HepG2 (cell line): ENCODE results near the gene PPIP5K2. TPM values are rescaled to one million over a fixed set of nuclear protein-coding genes. Genes with fewer than 3 reads are reported as not detected.

Experiments used
- ATAC-seq: fragments of 200-7000 bp; cut with Tn5 transposase; 3 replicates; pipeline ENCODE4 v1.9.1; 2020; ENCODE audit warnings: mild to moderate bottlenecking, moderate library complexity
- BruUV-seq: library from RNA; stranded (reverse); fragments of 400-500 nt; replicated peaks from 2 replicates; lab custom pipeline; 2021; lab: Mats Ljungman, UMichigan
- CTCF ChIA-PET: fragments of 300-600 bp; formaldehyde crosslinking; extraction: SDS; loops from one replicate; lab custom pipeline; 2021; ENCODE audit warnings: low total read pairs, inconsistent platforms, low intra/inter-chr PET ratio; lab: Yijun Ruan, JAX
- POLR2A ChIA-PET: fragments of 350-600 bp; sonication (Branson Sonifier 250); formaldehyde crosslinking; loops from one replicate; lab custom pipeline; 2020; ENCODE audit warnings: antibody characterized with exemption, inconsistent platforms; lab: Yijun Ruan, JAX
- DNase-seq: peaks from one replicate; pipeline ENCODE4 v3.0.0-alpha.2; 2015; ENCODE audit warnings: low spot score
- FAIRE-seq: peaks from 3 replicates; lab custom pipeline; 2011; peaks lifted over from hg19 to GRCh38; lab: Jason Lieb, UNC
- H2AFZ ChIP-seq: one replicate; pipeline ENCODE4 v1.6.1; 2011; ENCODE audit warnings: low read length, inconsistent platforms
- H3K27ac ChIP-seq: fragments of 300-600 bp; 3 replicates; pipeline ENCODE4 v1.8.0; 2011; ENCODE audit warnings: mixed run types, mild to moderate bottlenecking, mixed read lengths, low read length, inconsistent platforms; ENCODE audit not compliant: insufficient read depth; ENCODE audit errors: extremely low read length
- H3K27me3 ChIP-seq, 2 experiments: fragments of 200-600 bp in 1 of 2; 2 replicates in 1 of 2; 3 replicates in 1 of 2; pipeline versions ENCODE4 v1.6.0 to v1.8.0; 2011; ENCODE audit warnings: low read length in 2 of 2, mild to moderate bottlenecking in 2 of 2, moderate library complexity in 2 of 2, inconsistent platforms in 1 of 2; ENCODE audit not compliant: insufficient read depth in 2 of 2, control insufficient read depth in 1 of 2
- H3K36me3 ChIP-seq, 2 experiments: fragments of 200-600 bp in 1 of 2; replicated peaks in 1 of 2; 2 replicates in 1 of 2; 3 replicates in 1 of 2; pipeline versions ENCODE4 v1.5.1 to v1.8.0; 2011; ENCODE audit warnings: low read length in 2 of 2, inconsistent platforms in 1 of 2; ENCODE audit not compliant: insufficient read depth in 2 of 2, control insufficient read depth in 1 of 2
- H3K4me1 ChIP-seq: 2 replicates; pipeline ENCODE4 v1.5.1; 2012; ENCODE audit warnings: low read length, inconsistent platforms; ENCODE audit not compliant: insufficient read depth
- H3K4me2 ChIP-seq: 2 replicates; pipeline ENCODE4 v1.6.0; 2011; ENCODE audit warnings: low read depth, low read length, inconsistent platforms
- H3K4me3 ChIP-seq, 3 experiments: fragments of 200-600 bp in 1 of 3; sonication (generic), shearing (Covaris generic) in 1 of 3; replicated peaks in 1 of 3; 2 replicates each; pipeline ENCODE4 v1.5.1; 2011 to 2016; ENCODE audit warnings: low read length in 3 of 3, inconsistent platforms in 2 of 3, low read depth in 2 of 3, mild to moderate bottlenecking in 2 of 3, control low read depth in 1 of 3, mixed read lengths in 1 of 3; ENCODE audit not compliant: insufficient read depth in 1 of 3
- H3K79me2 ChIP-seq: one replicate; pipeline ENCODE4 v1.6.1; 2011; ENCODE audit warnings: low read length, inconsistent platforms; ENCODE audit not compliant: insufficient read depth
- H3K9ac ChIP-seq: 2 replicates; pipeline ENCODE4 v1.6.0; 2011; ENCODE audit warnings: mild to moderate bottlenecking, low read depth, low read length, inconsistent platforms; ENCODE audit not compliant: insufficient read depth
- H3K9me3 ChIP-seq: 2 replicates; pipeline ENCODE4 v1.5.1; 2012; ENCODE audit warnings: mild to moderate bottlenecking, low read length
- H4K20me1 ChIP-seq: 2 replicates; pipeline ENCODE4 v1.6.0; 2011; ENCODE audit warnings: inconsistent platforms, mild to moderate bottlenecking, low read length, moderate library complexity; ENCODE audit not compliant: insufficient read depth
- MAFF ChIP-seq: IDR thresholded peaks from 2 replicates; pipeline ENCODE4 v1.6.1; 2011; ENCODE audit warnings: low read depth, low read length, improper control_type of control experiment
- PRDM10 ChIP-seq: sonication (generic); formaldehyde crosslinking; IDR thresholded peaks from 2 replicates; pipeline ENCODE4 v1.4.0; 2020; ENCODE audit warnings: low read depth, missing genetic modification reagents
- TSC22D2 ChIP-seq: sonication (generic); formaldehyde crosslinking; IDR thresholded peaks from 2 replicates; pipeline ENCODE4 v1.5.1; 2020; ENCODE audit warnings: missing genetic modification reagents, mild to moderate bottlenecking, borderline replicate concordance
- ZNF143 ChIP-seq: sonication (generic); formaldehyde crosslinking; IDR thresholded peaks from 2 replicates; pipeline ENCODE4 v1.4.0; 2020; ENCODE audit warnings: missing genetic modification reagents
- ZNF180 ChIP-seq: sonication (generic); formaldehyde crosslinking; IDR thresholded peaks from 2 replicates; pipeline ENCODE4 v1.4.0; 2020; ENCODE audit warnings: low read depth, missing genetic modification reagents, borderline replicate concordance
- ZNF30 ChIP-seq: sonication (generic); formaldehyde crosslinking; IDR thresholded peaks from 2 replicates; pipeline ENCODE4 v1.5.0; 2020; ENCODE audit warnings: mild to moderate bottlenecking, missing genetic modification reagents
- ZNF790 ChIP-seq: sonication (generic); formaldehyde crosslinking; IDR thresholded peaks from 2 replicates; pipeline ENCODE4 v1.8.0; 2022; ENCODE audit warnings: missing genetic modification reagents, mild to moderate bottlenecking, borderline replicate concordance
- WGBS: methylation state at CpG from one replicate; pipeline ENCODE4 v1.1.6; 2017; ENCODE audit warnings: low lambda C conversion rate; 5-methylcytosine and 5-hydroxymethylcytosine counted together
- in situ Hi-C: cut with HindIII; loops from 2 replicates; pipeline ENCODE4 v1.10.0; 2017; ENCODE audit warnings: low pct_unique_long_range_greater_than_20kb; ENCODE audit not compliant: extremely low pct_ligation_motif_present
- intact Hi-C: fragments of 100-400 bp; cut with micrococcal nuclease; formaldehyde crosslinking; loops from one replicate; pipeline ENCODE4 v1.10.0; 2022; ENCODE audit not compliant: unreplicated experiment
- polyA plus RNA-seq, 8 experiments: library from polyadenylated mRNA; depleted of rRNA in 3 of 8; stranded (reverse) in 7 of 8; unstranded in 1 of 8; fragments of >200 nt; fragmentation: Illumina TruSeq in 4 of 8; extraction: Trizol in 4 of 8; gene quantifications; 2 replicates each; pipeline versions ENCODE4 v1.2.1 to v1.2.3, GENCODE V29; 2011 to 2016; ENCODE audit warnings: low read depth in 4 of 8, missing spikeins in 1 of 8, mixed read lengths in 1 of 8; ENCODE audit not compliant: insufficient read depth in 1 of 8
- total RNA-seq, 5 experiments: library from RNA; depleted of rRNA; stranded (reverse); fragments of >200 nt; fragmentation: Illumina TruSeq; extraction: Trizol; gene quantifications; 2 replicates each; pipeline ENCODE4 v1.2.3, GENCODE V29; 2016; ENCODE audit warnings: low read depth in 1 of 5

Gene PPIP5K2
- total and polyA plus RNA-seq, 2 of the 13 experiments (the other 11 are each of a cell fraction or from before 2014, with no cell fraction given), result 19.7 to 45.6 TPM

- H4K20me1 ChIP-seq, result no peaks in the 10 kb centered on the region
- H3K4me3 ChIP-seq, result no peak overlapping the region
- in situ Hi-C loops, result no loop called here
- H2AFZ ChIP-seq, result no peak overlapping the region
- ChIA-PET POLR2A (no interaction called here), CTCF (no interaction called here)
- H3K4me2 ChIP-seq, result no peak overlapping the region
- WGBS, result 61% methylated on average over 2 of the region's 2 CpGs
- H3K27ac ChIP-seq, result no peak overlapping the region
- no peaks in the 10 kb centered on the region; a peak in 1 of 5 replicates for H3K27me3 ChIP-seq
- no peak for DNase-seq
- no peak overlapping the region for H3K9ac ChIP-seq
- no peak for TF ChIP-seq PRDM10 (CRISPR knock-in tag)
- no peak for TF ChIP-seq MAFF
- TF ChIP-seq ZNF180, result no peak
- TF ChIP-seq TSC22D2 (CRISPR knock-in tag), result no peak
- TF ChIP-seq ZNF30 (CRISPR knock-in tag), result no peak
- TF ChIP-seq ZNF143 (CRISPR knock-in tag), result no peak
- no peak for TF ChIP-seq ZNF790 (CRISPR knock-in tag)
- no peak for FAIRE-seq
- no peaks in the 10 kb centered on the region for H3K9me3 ChIP-seq
- no TSS peak for BruUV-seq
- intact Hi-C loops, result no loop called here
- H3K4me1 ChIP-seq, result peaks cover 6% of the 10 kb centered on the region; the same call in 1 of the 2 replicates
- ATAC-seq, result no peak
- H3K36me3 ChIP-seq, result no peaks in the 10 kb centered on the region
- H3K79me2 ChIP-seq, result no peaks in the 10 kb centered on the region
These were observed 96.0 kb downstream of the PPIP5K2 start for GRCh38 chr5:103216137-103216536.
